Retinal pigment epithelial cell (primary cell): Measurements from ENCODE around the gene ESR2.

Experiments used
- DNase-seq: peaks from one replicate; pipeline ENCODE4 v3.0.0-alpha.2; 2010; ENCODE audit warnings: low read depth
- H3K4me3 ChIP-seq: 2 replicates; pipeline ENCODE4 v1.5.1; 2011; ENCODE audit warnings: mild to moderate bottlenecking, low read length, control low read depth, moderate library complexity
- CTCF ChIP-seq: conservative IDR thresholded peaks from 2 replicates; pipeline ENCODE4 v1.5.1; 2011; ENCODE audit warnings: low read depth, low read length, control low read depth, inconsistent platforms

The ESR2 gene

GRCh38 chr14:64062381-64063115, 231.6 kb downstream of the ESR2 start:
- no peak for DNase-seq
- no peak overlapping the region for H3K4me3 ChIP-seq
- TF ChIP-seq CTCF, result no peak

GRCh38 chr14:64061706-64062105, 232.5 kb downstream of the ESR2 start:
- no peak overlapping the region for H3K4me3 ChIP-seq
- DNase-seq, result no peak
- no peak for TF ChIP-seq CTCF

GRCh38 chr14:64061115-64061514, 233.1 kb downstream of the ESR2 start:
- no peak for DNase-seq
- no peak for TF ChIP-seq CTCF
- no peak overlapping the region for H3K4me3 ChIP-seq

DNA sequence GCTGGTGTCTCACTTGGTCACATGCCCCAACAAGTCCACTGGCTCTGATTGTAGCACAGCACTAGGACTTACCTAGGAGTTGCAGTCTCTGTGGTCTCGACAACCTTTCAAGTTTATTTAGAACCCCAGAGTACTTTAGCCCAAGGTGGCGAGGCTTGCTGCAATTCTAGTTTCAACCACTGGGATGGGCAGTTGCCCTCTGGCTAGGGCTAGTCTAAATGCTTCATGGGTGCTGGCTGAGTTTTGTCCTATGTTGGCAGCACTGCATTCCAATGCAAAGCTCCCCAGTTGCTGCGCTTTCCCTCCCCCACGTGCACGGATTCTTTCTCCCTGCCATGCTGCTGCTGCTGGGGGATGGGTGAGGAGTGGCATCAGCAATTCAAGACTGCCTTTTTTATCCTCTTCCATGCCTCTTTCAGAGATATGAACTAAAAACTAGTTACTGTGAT, 233.5 kb downstream of the ESR2 start:
- peak; percentile 60 for TF ChIP-seq CTCF
- DNase-seq, result no peak
- H3K4me3 ChIP-seq, result no peak overlapping the region

- no peak for TF ChIP-seq CTCF
- no peak overlapping the region for H3K4me3 ChIP-seq
- no peak for DNase-seq
Observed at GRCh38 chr14:64060199-64060545, 234.0 kb downstream of the ESR2 start.

DNA sequence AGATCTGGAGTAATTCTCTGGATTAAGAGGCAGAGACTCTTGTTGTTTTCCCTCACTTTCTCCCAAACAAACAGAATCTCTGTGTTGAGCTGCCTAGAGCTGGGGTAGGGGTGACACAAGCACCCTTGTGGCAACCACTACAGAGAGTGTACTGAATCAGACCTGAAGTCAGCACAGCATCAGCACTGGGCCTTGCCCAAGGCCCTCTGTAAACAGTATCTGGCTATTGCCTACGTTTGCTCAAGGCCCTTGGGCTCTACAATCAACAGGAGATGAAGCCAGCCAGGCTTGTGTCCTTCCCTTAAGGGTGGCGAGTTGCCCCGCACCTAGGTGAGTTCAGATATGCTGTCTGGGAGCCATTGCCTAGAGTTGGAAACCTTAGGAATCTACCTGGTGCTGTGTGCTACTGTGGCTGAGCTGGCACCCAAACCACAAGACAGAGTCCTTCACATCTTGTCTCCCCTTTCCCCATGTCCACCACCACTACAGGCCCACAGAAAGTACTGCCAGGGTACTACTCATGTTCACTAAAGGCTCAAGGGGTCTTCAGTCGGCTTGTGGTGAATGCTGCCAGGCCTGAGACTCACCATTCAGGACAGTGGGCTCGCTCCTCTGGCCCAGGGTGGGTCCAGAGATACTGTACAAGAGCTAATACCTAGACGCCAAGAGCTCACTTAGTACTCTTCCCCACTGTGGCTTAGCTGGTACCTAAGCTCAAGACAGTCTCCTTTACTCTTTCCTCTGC, 234.5 kb downstream of the ESR2 start:
- no peak overlapping the region for H3K4me3 ChIP-seq
- TF ChIP-seq CTCF, result no peak
- no peak for DNase-seq
